ENCODE measurements around the gene YAP1.
A peak's percentile ranks its signal among the peaks of the same experiment; 100 is the strongest.

YAP1 gene

GRCh38 chr11:102117472-102118113 is 7.3 kb downstream of the YAP1 start:
- DNase-seq (ENCODE audit: low spot score): no peak

- DNase-seq (ENCODE audit: low spot score): no peak
These were observed 8.7 kb downstream of the YAP1 start for GRCh38 chr11:102118937-102119336.

- DNase-seq (ENCODE audit: low spot score): peak; percentile 18
These were observed 9.8 kb downstream of the YAP1 start for GRCh38 chr11:102119997-102120396.

GRCh38 chr11:102120437-102120973 is 10.3 kb downstream of the YAP1 start:
- DNase-seq (ENCODE audit: low spot score): no peak

- no peak for DNase-seq (ENCODE audit: low spot score)
These were observed 11.1 kb downstream of the YAP1 start for GRCh38 chr11:102121329-102121728.

GRCh38 chr11:102134597-102134996 is 24.4 kb downstream of the YAP1 start:
- no peak for DNase-seq (ENCODE audit: low spot score)

GRCh38 chr11:102135256-102135655 is 25.0 kb downstream of the YAP1 start:
- DNase-seq (ENCODE audit: low spot score): no peak

- DNase-seq (ENCODE audit: low spot score): no peak
These were observed 28.0 kb downstream of the YAP1 start for GRCh38 chr11:102138223-102138622.

GRCh38 chr11:102138670-102139069 is 28.4 kb downstream of the YAP1 start:
- peak; percentile 28 for DNase-seq (ENCODE audit: low spot score)

- peak; percentile 70 for DNase-seq (ENCODE audit: low spot score)
These were observed 28.8 kb downstream of the YAP1 start for GRCh38 chr11:102139081-102139498.

GRCh38 chr11:102142333-102142732 is 32.1 kb downstream of the YAP1 start:
- DNase-seq (ENCODE audit: low spot score): peak; percentile 38

GRCh38 chr11:102143867-102144266 is 33.6 kb downstream of the YAP1 start:
- DNase-seq (ENCODE audit: low spot score): no peak

GRCh38 chr11:102144357-102145355 is 34.4 kb downstream of the YAP1 start:
- DNase-seq (ENCODE audit: low spot score): peak; percentile 15

GRCh38 chr11:102147015-102147414 is 36.8 kb downstream of the YAP1 start:
- DNase-seq (ENCODE audit: low spot score): no peak

GRCh38 chr11:102147632-102148031 is 37.4 kb downstream of the YAP1 start:
- no peak for DNase-seq (ENCODE audit: low spot score)

GRCh38 chr11:102148059-102148458 is 37.8 kb downstream of the YAP1 start:
- no peak for DNase-seq (ENCODE audit: low spot score)

GRCh38 chr11:102151784-102152525 is 41.7 kb downstream of the YAP1 start:
- DNase-seq (ENCODE audit: low spot score): no peak

- no peak for DNase-seq (ENCODE audit: low spot score)
These were observed 42.8 kb downstream of the YAP1 start for GRCh38 chr11:102153082-102153481.

- no peak for DNase-seq (ENCODE audit: low spot score)
These were observed 44.6 kb downstream of the YAP1 start for GRCh38 chr11:102154806-102155205.

GRCh38 chr11:102155676-102156075 is 45.4 kb downstream of the YAP1 start:
- DNase-seq (ENCODE audit: low spot score): no peak

GRCh38 chr11:102157219-102157618 is 47.0 kb downstream of the YAP1 start:
- no peak for DNase-seq (ENCODE audit: low spot score)

GRCh38 chr11:102158164-102158735 is 48.0 kb downstream of the YAP1 start:
- DNase-seq (ENCODE audit: low spot score): no peak

Data from AG20443 (cell line).